Prostate gland (tissue), 2 donors: ENCODE results near the gene AIFM1.

Source experiments
- POLR2A ChIP-seq: fragments of 450-650 bp; IDR thresholded peaks from one replicate; pipeline ENCODE4 v1.6.1; 2016; ENCODE audit warnings: antibody characterized with exemption, mild to moderate bottlenecking
- POLR2AphosphoS5 ChIP-seq: sonication (generic); formaldehyde crosslinking; IDR thresholded peaks from one replicate; pipeline ENCODE4 v1.6.1; 2017; ENCODE audit warnings: antibody characterized with exemption
- TF ChIP-seq, protein P1 (sequence below), 4 experiments: fragments of 200-600 bp in 2 of 4; fragments of 450-650 bp in 2 of 4; sonication (generic) in 2 of 4; IDR thresholded peaks; 1 replicate in 3 of 4; 2 replicates in 1 of 4; pipeline ENCODE4 v1.5.1; 2016 to 2019; ENCODE audit warnings: antibody characterized with exemption in 4 of 4, mild to moderate bottlenecking in 2 of 4, moderate library complexity in 2 of 4

DNA sequence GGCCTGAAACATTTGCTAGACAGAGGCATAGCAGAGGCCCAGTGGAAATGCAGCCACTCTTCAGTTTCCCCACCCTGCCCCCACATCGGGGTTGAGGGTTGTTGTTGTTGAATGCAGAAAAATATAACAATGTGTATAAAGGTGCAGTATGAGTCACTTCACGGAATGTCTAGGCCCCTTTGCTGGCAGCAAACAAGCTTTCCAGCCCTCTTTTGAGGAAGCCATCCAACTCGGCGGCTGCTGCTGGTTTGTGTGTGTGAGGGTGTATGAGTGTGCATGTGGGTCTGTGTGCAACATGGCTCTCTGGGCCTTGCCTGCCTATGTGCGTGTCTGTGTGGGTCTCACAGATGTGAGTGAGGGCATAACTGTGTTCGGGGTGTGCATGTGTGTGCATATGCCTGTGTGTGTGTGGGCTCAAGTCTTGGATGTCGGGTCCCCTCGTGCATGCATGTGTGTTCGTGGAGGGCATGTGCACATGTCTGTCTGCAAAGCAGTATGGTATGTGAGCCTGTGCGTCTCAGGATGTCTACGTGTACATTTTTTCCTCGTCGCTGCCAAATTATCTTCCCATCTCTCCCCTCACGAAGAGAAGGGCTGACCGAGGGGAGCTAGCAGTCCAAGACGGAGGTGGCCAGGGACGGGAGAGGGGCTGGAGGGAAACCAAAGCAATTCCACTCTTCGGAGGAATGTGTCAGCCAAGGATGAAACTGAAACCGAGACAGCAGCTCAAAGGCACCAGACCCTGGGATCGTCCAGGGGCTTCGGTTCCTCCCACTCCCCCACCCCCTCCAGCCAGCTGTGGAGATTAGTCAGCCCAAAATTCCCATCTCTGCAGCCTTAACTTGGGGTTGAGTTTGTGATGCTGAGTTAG lies 47.0 kb downstream of the AIFM1 start:
- TF ChIP-seq, protein P1, sequence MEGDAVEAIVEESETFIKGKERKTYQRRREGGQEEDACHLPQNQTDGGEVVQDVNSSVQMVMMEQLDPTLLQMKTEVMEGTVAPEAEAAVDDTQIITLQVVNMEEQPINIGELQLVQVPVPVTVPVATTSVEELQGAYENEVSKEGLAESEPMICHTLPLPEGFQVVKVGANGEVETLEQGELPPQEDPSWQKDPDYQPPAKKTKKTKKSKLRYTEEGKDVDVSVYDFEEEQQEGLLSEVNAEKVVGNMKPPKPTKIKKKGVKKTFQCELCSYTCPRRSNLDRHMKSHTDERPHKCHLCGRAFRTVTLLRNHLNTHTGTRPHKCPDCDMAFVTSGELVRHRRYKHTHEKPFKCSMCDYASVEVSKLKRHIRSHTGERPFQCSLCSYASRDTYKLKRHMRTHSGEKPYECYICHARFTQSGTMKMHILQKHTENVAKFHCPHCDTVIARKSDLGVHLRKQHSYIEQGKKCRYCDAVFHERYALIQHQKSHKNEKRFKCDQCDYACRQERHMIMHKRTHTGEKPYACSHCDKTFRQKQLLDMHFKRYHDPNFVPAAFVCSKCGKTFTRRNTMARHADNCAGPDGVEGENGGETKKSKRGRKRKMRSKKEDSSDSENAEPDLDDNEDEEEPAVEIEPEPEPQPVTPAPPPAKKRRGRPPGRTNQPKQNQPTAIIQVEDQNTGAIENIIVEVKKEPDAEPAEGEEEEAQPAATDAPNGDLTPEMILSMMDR (IDR thresholded peaks at IDR 0.05) = no peak
- TF ChIP-seq POLR2A = no peak
- TF ChIP-seq POLR2AphosphoS5 = no peak
